ENCODE data around the gene TRAPPC6A. TPM values are rescaled to one million over a fixed set of nuclear protein-coding genes. Genes with fewer than 3 reads are reported as not detected.

Gene TRAPPC6A
- total and polyA plus RNA-seq, 2 of the 13 experiments (the other 11 are each of a cell fraction or from before 2014, with no cell fraction given) = 6.5 to 21.0 TPM

DNA sequence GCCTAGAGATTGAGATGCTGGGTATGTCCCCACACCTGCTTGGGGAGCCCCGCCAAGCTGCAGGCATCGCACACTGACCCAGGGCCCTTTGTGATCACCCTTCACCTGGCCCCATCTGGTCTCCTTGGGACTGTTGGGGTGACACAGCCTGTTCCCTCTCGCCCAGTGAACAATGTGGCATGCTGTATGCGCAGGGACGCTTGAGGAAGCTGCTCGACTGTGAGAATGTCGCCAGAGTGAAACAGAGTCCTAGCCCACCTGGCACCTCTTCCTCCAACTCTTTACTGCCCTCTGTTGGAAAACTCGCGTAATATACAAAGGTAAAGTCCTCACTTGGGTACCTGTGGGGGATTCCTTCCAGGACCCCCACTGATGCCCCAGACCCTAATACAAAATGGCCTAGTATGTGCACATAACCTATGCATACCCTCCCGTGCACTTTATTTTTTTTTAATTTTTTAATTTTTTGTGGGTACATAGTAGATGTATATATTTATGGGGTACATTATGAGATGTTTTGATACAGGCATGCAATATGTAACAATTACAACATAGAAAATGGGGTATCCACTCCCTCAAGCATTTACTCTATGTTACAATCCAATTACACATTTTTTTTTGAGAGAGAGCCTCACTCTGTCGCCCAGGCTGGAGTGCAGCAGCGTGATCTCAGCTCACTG is 9.5 kb upstream of the TRAPPC6A start (continued):
- TF ChIP-seq, protein P1, sequence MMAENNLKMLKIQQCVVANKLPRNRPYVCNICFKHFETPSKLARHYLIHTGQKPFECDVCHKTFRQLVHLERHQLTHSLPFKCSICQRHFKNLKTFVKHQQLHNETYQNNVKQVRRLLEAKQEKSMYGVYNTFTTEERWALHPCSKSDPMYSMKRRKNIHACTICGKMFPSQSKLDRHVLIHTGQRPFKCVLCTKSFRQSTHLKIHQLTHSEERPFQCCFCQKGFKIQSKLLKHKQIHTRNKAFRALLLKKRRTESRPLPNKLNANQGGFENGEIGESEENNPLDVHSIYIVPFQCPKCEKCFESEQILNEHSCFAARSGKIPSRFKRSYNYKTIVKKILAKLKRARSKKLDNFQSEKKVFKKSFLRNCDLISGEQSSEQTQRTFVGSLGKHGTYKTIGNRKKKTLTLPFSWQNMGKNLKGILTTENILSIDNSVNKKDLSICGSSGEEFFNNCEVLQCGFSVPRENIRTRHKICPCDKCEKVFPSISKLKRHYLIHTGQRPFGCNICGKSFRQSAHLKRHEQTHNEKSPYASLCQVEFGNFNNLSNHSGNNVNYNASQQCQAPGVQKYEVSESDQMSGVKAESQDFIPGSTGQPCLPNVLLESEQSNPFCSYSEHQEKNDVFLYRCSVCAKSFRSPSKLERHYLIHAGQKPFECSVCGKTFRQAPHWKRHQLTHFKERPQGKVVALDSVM (CRISPR knock-in tag; IDR thresholded peaks at IDR 0.05) = no peak
- TF ChIP-seq TGIF2 (CRISPR knock-in tag; IDR thresholded peaks at IDR 0.05) = no peak
- 0 out of 2 replicates have a peak, but pooled peaks have one; percentile 19 for TF ChIP-seq GATAD2A (CRISPR knock-in tag; IDR thresholded peaks at IDR 0.05)
- peak; percentile 80 for TF ChIP-seq TEAD3 (CRISPR knock-in tag; optimal IDR thresholded peaks at IDR 0.05; ENCODE audit: borderline replicate concordance)
- TF ChIP-seq NFKBIZ (CRISPR knock-in tag; IDR thresholded peaks at IDR 0.05) = no peak
- peak; percentile 49; the same call in 1 of the 2 replicates for TF ChIP-seq ZBTB7B (CRISPR knock-in tag; IDR thresholded peaks at IDR 0.05)
- TF ChIP-seq MTA3 (CRISPR knock-in tag; IDR thresholded peaks at IDR 0.05) = no peak
- TF ChIP-seq ZNF432 (CRISPR knock-in tag; IDR thresholded peaks at IDR 0.05; ENCODE audit: borderline replicate concordance) = no peak
- no peak for TF ChIP-seq ZNF30 (CRISPR knock-in tag; IDR thresholded peaks at IDR 0.05)
- no peak for TF ChIP-seq GATAD1 (CRISPR knock-in tag; IDR thresholded peaks at IDR 0.05)
- peak; percentile 34; the same call in 1 of the 2 replicates for TF ChIP-seq RAD21 (CRISPR knock-in tag; IDR thresholded peaks at IDR 0.05)
- TF ChIP-seq ZNF333 (CRISPR knock-in tag; IDR thresholded peaks at IDR 0.05; ENCODE audit: borderline replicate concordance) = no peak
- TF ChIP-seq, protein P2, sequence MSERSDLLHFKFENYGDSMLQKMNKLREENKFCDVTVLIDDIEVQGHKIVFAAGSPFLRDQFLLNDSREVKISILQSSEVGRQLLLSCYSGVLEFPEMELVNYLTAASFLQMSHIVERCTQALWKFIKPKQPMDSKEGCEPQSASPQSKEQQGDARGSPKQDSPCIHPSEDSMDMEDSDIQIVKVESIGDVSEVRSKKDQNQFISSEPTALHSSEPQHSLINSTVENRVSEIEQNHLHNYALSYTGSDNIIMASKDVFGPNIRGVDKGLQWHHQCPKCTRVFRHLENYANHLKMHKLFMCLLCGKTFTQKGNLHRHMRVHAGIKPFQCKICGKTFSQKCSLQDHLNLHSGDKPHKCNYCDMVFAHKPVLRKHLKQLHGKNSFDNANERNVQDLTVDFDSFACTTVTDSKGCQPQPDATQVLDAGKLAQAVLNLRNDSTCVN (CRISPR knock-in tag; IDR thresholded peaks at IDR 0.05; ENCODE audit: borderline replicate concordance) = no peak

Data from HepG2 (cell line).